OCI-LY1 (cell line): ENCODE measurements around the gene ETDC.

Experiments
- H2AFZ ChIP-seq: fragments of 200-600 bp; sonication (generic), shearing (Covaris generic); 2 replicates; pipeline ENCODE4 v1.6.0; 2014; ENCODE audit warnings: antibody characterized with exemption, mild to moderate bottlenecking, low read length
- H3F3A ChIP-seq: fragments of 200-600 bp; sonication (generic), shearing (Covaris generic); 2 replicates; pipeline ENCODE4 v1.6.0; 2014; ENCODE audit warnings: mild to moderate bottlenecking, antibody characterized with exemption, low read length, moderate library complexity; ENCODE audit not compliant: insufficient read depth
- H3K27ac ChIP-seq: fragments of 200-600 bp; sonication (generic); 2 replicates; pipeline ENCODE4 v1.5.1; 2014; ENCODE audit warnings: low read length, mixed run types, mild to moderate bottlenecking, low read depth; ENCODE audit not compliant: poor library complexity, severe bottlenecking
- H3K27me3 ChIP-seq: fragments of 200-600 bp; sonication (generic); 2 replicates; pipeline ENCODE4 v1.6.0; 2014; ENCODE audit warnings: antibody characterized with exemption, mild to moderate bottlenecking, low read length, moderate library complexity; ENCODE audit not compliant: insufficient read depth
- H3K36me3 ChIP-seq: fragments of 200-600 bp; sonication (generic); 2 replicates; pipeline ENCODE4 v1.6.1; 2014; ENCODE audit warnings: mild to moderate bottlenecking, antibody characterized with exemption, low read length, moderate library complexity, mixed read lengths; ENCODE audit not compliant: insufficient read depth
- H3K4me1 ChIP-seq: fragments of 200-600 bp; sonication (generic); 2 replicates; pipeline ENCODE4 v1.5.1; 2014; ENCODE audit warnings: mild to moderate bottlenecking, low read length, moderate library complexity; ENCODE audit not compliant: insufficient read depth, severe bottlenecking
- H3K4me2 ChIP-seq: fragments of 200-600 bp; sonication (generic), shearing (Covaris generic); 2 replicates; pipeline ENCODE4 v1.6.1; 2014; ENCODE audit warnings: low read length
- H3K4me3 ChIP-seq: fragments of 200-600 bp; sonication (generic); 2 replicates; pipeline ENCODE4 v1.5.1; 2014; ENCODE audit warnings: low read length, low read depth, mild to moderate bottlenecking, mixed read lengths; ENCODE audit not compliant: poor library complexity, severe bottlenecking
- H3K79me2 ChIP-seq: fragments of 200-600 bp; shearing (Covaris generic); 2 replicates; pipeline ENCODE4 v1.6.1; 2016; ENCODE audit warnings: mixed run types, low read length, mixed read lengths; ENCODE audit not compliant: insufficient read depth
- H3K9ac ChIP-seq: fragments of 200-600 bp; sonication (generic), shearing (Covaris generic); 2 replicates; pipeline ENCODE4 v1.6.1; 2014; ENCODE audit warnings: mild to moderate bottlenecking, low read length, mixed read lengths
- H3K9me2 ChIP-seq: fragments of 200-600 bp; sonication (generic), shearing (Covaris generic); 2 replicates; pipeline ENCODE4 v1.6.1; 2014; ENCODE audit warnings: low read depth, mild to moderate bottlenecking, low read length, mixed read lengths
- H3K9me3 ChIP-seq: fragments of 200-600 bp; shearing (Covaris generic); 2 replicates; pipeline ENCODE4 v1.6.1; 2014; ENCODE audit warnings: low read length, mixed read lengths
- H4K20me1 ChIP-seq: fragments of 200-600 bp; sonication (generic), shearing (Covaris generic); 2 replicates; pipeline ENCODE4 v1.6.0; 2016; ENCODE audit warnings: mild to moderate bottlenecking, low read length; ENCODE audit not compliant: insufficient read depth
- CTCF ChIP-seq: fragments of 200-600 bp; sonication (generic), shearing (Covaris generic); IDR thresholded peaks from 2 replicates; pipeline ENCODE4 v1.5.1; 2017; ENCODE audit warnings: mild to moderate bottlenecking, antibody characterized with exemption, low read length, moderate library complexity, mixed read lengths
- EZH2 ChIP-seq: fragments of 200-600 bp; sonication (generic), shearing (Covaris generic); IDR thresholded peaks from 2 replicates; pipeline ENCODE4 v1.8.0; 2017; ENCODE audit warnings: borderline replicate concordance, mixed run types, mild to moderate bottlenecking, antibody characterized with exemption, low read length, moderate library complexity, mixed read lengths

ETDC gene

GRCh38 chrX:135347381-135348016 is 38.2 kb downstream of the ETDC start:
- Histone ChIP-seq H3K4me2 (no peak overlapping the region), H3K9ac (no peak overlapping the region), H3K27ac (no peak overlapping the region), H3K9me2 (no peaks in the 10 kb centered on the region), H4K20me1 (no peaks in the 10 kb centered on the region), H3K79me2 (peaks cover 2% of the 10 kb centered on the region; the same call in 1 of the 2 replicates), H3K4me3 (no peak overlapping the region), H3K9me3 (no peaks in the 10 kb centered on the region), H3K27me3 (no peaks in the 10 kb centered on the region), H3K4me1 (peaks cover 4% of the 10 kb centered on the region), H2AFZ (no peak overlapping the region), H3F3A (no peaks in the 10 kb centered on the region), H3K36me3 (no peaks in the 10 kb centered on the region)
- no peak for TF ChIP-seq EZH2
- no peak for TF ChIP-seq CTCF

- H2AFZ ChIP-seq, result no peak overlapping the region
- no peak for TF ChIP-seq EZH2
- TF ChIP-seq CTCF, result no peak
- no peak overlapping the region for H3K4me3 ChIP-seq
- H3F3A ChIP-seq, result no peaks in the 10 kb centered on the region
- no peak overlapping the region for H3K9ac ChIP-seq
- no peaks in the 10 kb centered on the region for H3K9me2 ChIP-seq
- H3K27ac ChIP-seq, result no peak overlapping the region
- H3K79me2 ChIP-seq, result no peaks in the 10 kb centered on the region
- no peaks in the 10 kb centered on the region for H3K4me1 ChIP-seq
- no peaks in the 10 kb centered on the region for H3K36me3 ChIP-seq
- no peak overlapping the region for H3K4me2 ChIP-seq
- H3K27me3 ChIP-seq, result no peaks in the 10 kb centered on the region
- H4K20me1 ChIP-seq, result no peaks in the 10 kb centered on the region
- H3K9me3 ChIP-seq, result no peaks in the 10 kb centered on the region
These were observed 45.0 kb downstream of the ETDC start for GRCh38 chrX:135354288-135354687.
